Tibial nerve (tissue), 4 donors: ENCODE results near the gene TP73. TPM values are rescaled to one million over a fixed set of nuclear protein-coding genes. Genes with fewer than 3 reads are reported as not detected.

Experiments
- DNase-seq, 2 donors: peaks; one replicate each; pipeline ENCODE4 v3.0.0-alpha.2; 2019; ENCODE audit warnings: low spot score in 2 of 2
- H3K27ac ChIP-seq, 4 donors: fragments of 200-600 bp; sonication (generic) in 3 of 4; one replicate each; pipeline ENCODE4 v1.5.1; 2017 to 2019; ENCODE audit warnings: mild to moderate bottlenecking in 1 of 4
- H3K27me3 ChIP-seq, 2 donors: fragments of 200-600 bp; sonication (generic) in 1 of 2; one replicate each; pipeline versions ENCODE4 v1.5.1 to v1.6.0; 2017 to 2019
- H3K36me3 ChIP-seq, 3 donors: fragments of 200-600 bp; sonication (generic); one replicate each; pipeline ENCODE4 v1.5.1; 2018 to 2019
- H3K4me1 ChIP-seq, 4 donors: fragments of 200-600 bp; sonication (generic) in 3 of 4; one replicate each; pipeline ENCODE4 v1.5.1; 2017 to 2019
- H3K4me3 ChIP-seq, 4 donors: fragments of 200-600 bp; sonication (generic) in 3 of 4; one replicate each; pipeline ENCODE4 v1.5.1; 2017 to 2019; ENCODE audit warnings: mild to moderate bottlenecking in 1 of 4, moderate library complexity in 1 of 4
- H3K9me3 ChIP-seq, 4 donors: fragments of 200-600 bp; sonication (generic) in 3 of 4; one replicate each; pipeline ENCODE4 v1.5.1; 2017 to 2019
- EP300 ChIP-seq, 2 donors: sonication (generic); formaldehyde crosslinking; IDR thresholded peaks; one replicate each; pipeline ENCODE4 v1.6.1; 2017; ENCODE audit warnings: antibody characterized with exemption in 2 of 2, mild to moderate bottlenecking in 1 of 2
- POLR2A ChIP-seq, 2 donors: fragments of 450-650 bp; IDR thresholded peaks; one replicate each; pipeline ENCODE4 v1.6.1; 2017; ENCODE audit warnings: antibody characterized with exemption in 2 of 2, mild to moderate bottlenecking in 2 of 2, moderate library complexity in 2 of 2
- WGBS, 2 donors: methylation state at CpG; one replicate each; pipeline ENCODE4 v1.1.5; 2018; 5-methylcytosine and 5-hydroxymethylcytosine counted together
- total RNA-seq, 4 donors: library from RNA; depleted of rRNA; stranded (reverse); fragments of >200 nt; gene quantifications; one replicate each; pipeline ENCODE4 v1.1.0, GENCODE V29; 2016
- TF ChIP-seq, protein P1 (sequence below), 5 experiments: fragments of 200-600 bp in 3 of 5; fragments of 450-650 bp in 2 of 5; sonication (generic) in 3 of 5; IDR thresholded peaks; one replicate each; pipeline ENCODE4 v1.5.1; 2016 to 2019; ENCODE audit warnings: antibody characterized with exemption in 5 of 5, mild to moderate bottlenecking in 3 of 5, moderate library complexity in 2 of 5

Gene TP73
- total RNA-seq, 4 donors from 2014 or later = 0.30 TPM; not detected in 3

DNA sequence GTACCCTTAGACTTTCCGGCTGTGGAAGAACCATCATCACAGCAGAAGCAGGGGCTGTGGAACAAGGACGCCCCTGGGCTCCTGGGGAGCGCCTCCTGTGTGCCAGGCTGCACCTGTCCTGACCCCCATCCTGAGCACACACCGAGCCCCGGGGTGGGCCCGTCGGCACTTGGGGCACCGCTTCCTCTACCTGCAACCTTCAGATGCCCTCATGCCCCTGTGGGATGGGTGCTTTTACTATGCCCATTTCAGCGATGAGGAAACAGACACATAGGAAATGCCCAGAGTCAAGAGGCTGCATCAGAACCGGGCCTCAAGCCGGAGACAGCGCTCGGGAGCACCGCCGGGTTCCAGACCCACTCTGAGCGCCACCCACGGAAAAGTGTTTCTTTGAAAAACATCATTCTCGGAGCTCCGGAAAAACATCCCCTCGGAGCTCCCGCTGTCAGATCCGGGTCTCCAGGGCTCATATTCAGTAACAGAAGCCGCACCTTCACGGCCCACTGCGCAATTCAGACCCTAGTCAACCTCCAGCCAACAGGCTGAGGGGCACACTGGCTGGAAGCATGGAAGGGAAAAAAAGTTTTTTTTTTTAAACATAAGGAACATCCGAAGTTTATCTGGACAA is 19.5 kb upstream of the TP73 start:
- Histone ChIP-seq H3K9me3 (no peaks in the 10 kb centered on the region), H3K4me3 (no peak overlapping the region), H3K27ac (no peak overlapping the region), H3K36me3 (peaks cover 2 to 100% (median 47%) of the 10 kb centered on the region in 3 donors), H3K27me3 (no peaks in the 10 kb centered on the region), H3K4me1 (no peaks in the 10 kb centered on the region)
- no peak for DNase-seq
- TF ChIP-seq, protein P1, sequence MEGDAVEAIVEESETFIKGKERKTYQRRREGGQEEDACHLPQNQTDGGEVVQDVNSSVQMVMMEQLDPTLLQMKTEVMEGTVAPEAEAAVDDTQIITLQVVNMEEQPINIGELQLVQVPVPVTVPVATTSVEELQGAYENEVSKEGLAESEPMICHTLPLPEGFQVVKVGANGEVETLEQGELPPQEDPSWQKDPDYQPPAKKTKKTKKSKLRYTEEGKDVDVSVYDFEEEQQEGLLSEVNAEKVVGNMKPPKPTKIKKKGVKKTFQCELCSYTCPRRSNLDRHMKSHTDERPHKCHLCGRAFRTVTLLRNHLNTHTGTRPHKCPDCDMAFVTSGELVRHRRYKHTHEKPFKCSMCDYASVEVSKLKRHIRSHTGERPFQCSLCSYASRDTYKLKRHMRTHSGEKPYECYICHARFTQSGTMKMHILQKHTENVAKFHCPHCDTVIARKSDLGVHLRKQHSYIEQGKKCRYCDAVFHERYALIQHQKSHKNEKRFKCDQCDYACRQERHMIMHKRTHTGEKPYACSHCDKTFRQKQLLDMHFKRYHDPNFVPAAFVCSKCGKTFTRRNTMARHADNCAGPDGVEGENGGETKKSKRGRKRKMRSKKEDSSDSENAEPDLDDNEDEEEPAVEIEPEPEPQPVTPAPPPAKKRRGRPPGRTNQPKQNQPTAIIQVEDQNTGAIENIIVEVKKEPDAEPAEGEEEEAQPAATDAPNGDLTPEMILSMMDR (IDR thresholded peaks at IDR 0.05) = no peak
- TF ChIP-seq EP300 (IDR thresholded peaks at IDR 0.05) = no peak
- TF ChIP-seq POLR2A (IDR thresholded peaks at IDR 0.05) = no peak
- 90 to 93% methylated on average over 26 of the region's 26 CpGs for WGBS, 2 donors

DNA sequence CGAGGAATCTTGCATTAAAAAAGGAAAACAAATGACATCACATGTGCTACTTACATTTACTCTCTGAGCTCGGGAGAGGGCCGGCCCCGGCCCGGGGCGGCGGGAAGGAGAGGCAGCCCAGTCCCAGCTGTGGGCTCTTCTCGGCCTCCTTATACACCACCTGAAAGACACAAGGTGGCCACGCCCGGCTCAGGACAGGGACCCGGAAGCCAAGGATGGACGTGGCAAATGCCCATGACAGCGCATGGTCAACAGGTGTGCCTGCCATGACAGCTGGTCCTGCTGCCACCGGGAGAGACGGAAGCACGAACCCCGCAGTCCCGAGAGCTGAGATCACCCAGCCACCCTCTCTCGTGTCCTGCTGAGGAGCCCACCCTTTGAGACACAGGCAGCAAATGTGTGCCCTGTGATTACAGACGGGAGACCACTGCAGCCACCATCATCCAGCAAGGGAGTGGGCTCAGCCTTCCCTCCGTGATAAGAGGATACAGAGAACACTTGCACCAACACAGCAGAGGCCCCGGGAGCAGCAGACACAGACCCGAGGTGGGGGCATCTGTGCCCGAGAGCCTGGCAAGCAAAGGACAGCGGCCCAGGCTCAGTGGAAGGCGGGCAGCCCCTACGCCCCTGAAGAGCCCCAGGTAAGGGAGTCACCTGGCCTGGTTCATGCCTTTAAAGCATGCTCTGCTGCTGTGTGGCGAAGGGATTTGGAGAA is 18.8 kb upstream of the TP73 start:
- H3K9me3 ChIP-seq = no peaks in the 10 kb centered on the region
- H3K36me3 ChIP-seq = peaks cover 2 to 100% (median 49%) of the 10 kb centered on the region in 3 donors
- no peak overlapping the region for H3K27ac ChIP-seq
- no peaks in the 10 kb centered on the region for H3K4me1 ChIP-seq
- H3K4me3 ChIP-seq = no peak overlapping the region
- DNase-seq = no peak
- TF ChIP-seq EP300 (IDR thresholded peaks at IDR 0.05) = no peak
- TF ChIP-seq, protein P1 (IDR thresholded peaks at IDR 0.05) = no peak
- TF ChIP-seq POLR2A (IDR thresholded peaks at IDR 0.05) = no peak
- H3K27me3 ChIP-seq = no peaks in the 10 kb centered on the region
- WGBS, 2 donors = 88 to 89% methylated on average over 26 to 27 of the region's 28 CpGs

DNA sequence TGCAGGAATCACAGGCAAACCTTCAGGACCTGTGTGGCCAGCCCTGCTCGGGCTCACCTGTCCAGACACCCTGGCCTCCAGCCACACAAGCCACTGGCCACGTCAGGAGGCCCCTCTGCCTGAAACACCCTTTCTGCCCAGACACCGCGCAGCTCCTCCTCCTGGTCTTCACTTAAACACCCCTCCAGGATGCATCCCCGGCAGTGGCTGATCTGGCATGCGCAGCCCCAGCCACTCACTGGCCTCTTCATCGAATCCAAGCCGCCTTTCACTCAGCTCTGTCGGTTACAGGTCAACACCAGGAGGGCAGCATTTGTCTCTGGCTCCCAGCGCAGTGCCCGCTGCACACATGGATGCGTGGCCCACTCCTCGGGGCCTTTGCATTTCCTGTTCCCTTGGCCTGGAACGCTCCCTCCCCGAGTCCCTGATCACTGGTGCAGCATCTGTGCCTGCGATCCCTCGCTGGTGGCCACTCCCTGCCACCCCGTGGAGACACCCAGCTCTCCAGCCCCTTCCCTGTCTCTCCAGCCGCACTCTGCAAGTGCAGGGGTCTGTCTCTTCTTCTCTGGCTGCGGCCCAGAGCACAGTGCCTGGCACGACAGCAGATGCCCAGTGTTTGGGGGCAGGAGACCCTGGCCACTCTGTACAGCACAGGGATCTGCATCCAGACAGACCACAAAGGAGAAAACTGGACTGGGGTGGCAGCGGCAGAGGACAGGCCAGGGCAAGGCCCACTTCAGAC is 18.1 kb upstream of the TP73 start:
- Histone ChIP-seq H3K9me3 (no peaks in the 10 kb centered on the region), H3K4me1 (no peaks in the 10 kb centered on the region), H3K27ac (no peak overlapping the region), H3K27me3 (no peaks in the 10 kb centered on the region), H3K4me3 (no peak overlapping the region), H3K36me3 (peaks cover 0 to 100% (median 47%) of the 10 kb centered on the region in 3 donors)
- 92 to 94% methylated on average over 22 of the region's 22 CpGs for WGBS, 2 donors
- TF ChIP-seq, protein P1 (IDR thresholded peaks at IDR 0.05) = no peak
- TF ChIP-seq POLR2A (IDR thresholded peaks at IDR 0.05) = no peak
- TF ChIP-seq EP300 (IDR thresholded peaks at IDR 0.05) = no peak
- no peak for DNase-seq

DNA sequence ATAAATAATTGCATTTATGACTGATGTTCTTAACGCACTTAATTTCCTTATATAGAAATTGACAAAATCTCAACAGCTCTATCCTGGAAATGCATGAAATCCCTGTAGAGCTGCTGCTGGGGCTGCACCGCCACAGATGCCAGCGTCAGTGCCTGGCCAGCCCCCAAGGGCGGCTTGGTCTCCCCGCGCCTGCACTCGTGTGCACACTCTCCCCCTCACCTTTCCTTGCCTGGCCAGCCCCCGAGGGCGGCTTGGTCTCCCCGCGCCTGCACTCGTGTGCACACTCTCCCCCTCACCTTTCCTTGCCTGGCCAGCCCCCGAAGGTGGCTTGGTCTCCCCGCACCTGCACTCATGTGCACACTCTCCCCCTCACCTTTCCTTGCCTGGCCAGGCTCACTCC is 16.2 kb upstream of the TP73 start:
- DNase-seq = no peak
- peaks cover 0 to 100% (median 38%) of the 10 kb centered on the region in 3 donors for H3K36me3 ChIP-seq
- H3K4me1 ChIP-seq = no peaks in the 10 kb centered on the region
- WGBS, 2 donors = 90 to 95% methylated on average over 14 of the region's 14 CpGs
- no peak overlapping the region for H3K4me3 ChIP-seq
- TF ChIP-seq, protein P1 (IDR thresholded peaks at IDR 0.05) = no peak
- no peaks in the 10 kb centered on the region for H3K27me3 ChIP-seq
- no peak overlapping the region for H3K27ac ChIP-seq
- H3K9me3 ChIP-seq = no peaks in the 10 kb centered on the region

DNA sequence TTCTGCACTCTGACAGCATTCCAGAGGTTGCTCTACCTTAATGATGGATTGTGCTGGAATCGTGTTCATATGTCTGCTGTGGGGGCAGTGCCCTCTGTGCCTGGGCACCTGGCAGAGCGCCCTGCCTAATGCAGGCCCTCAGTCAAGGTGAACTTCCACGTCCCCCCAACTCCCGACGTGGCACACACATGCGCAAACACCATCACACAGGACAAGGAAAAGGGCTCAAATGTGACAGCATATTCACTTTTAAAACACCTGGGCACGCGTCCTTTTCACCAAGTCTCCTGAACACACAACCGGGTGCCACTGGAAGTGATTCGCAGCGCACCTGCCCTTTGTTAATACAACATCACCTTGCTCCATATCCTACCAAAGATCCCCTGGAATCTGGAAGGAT is 15.8 kb upstream of the TP73 start:
- H3K27ac ChIP-seq = no peak overlapping the region
- 95 to 96% methylated on average over 11 of the region's 11 CpGs for WGBS, 2 donors
- peaks cover 0 to 100% (median 36%) of the 10 kb centered on the region in 3 donors for H3K36me3 ChIP-seq
- H3K9me3 ChIP-seq = no peaks in the 10 kb centered on the region
- no peak for TF ChIP-seq EP300 (IDR thresholded peaks at IDR 0.05)
- TF ChIP-seq, protein P1 (IDR thresholded peaks at IDR 0.05) = no peak
- TF ChIP-seq POLR2A (IDR thresholded peaks at IDR 0.05) = no peak
- DNase-seq = no peak
- no peak overlapping the region for H3K4me3 ChIP-seq
- no peaks in the 10 kb centered on the region for H3K27me3 ChIP-seq
- no peaks in the 10 kb centered on the region for H3K4me1 ChIP-seq
